Naive B cell (primary cell): ENCODE measurements around the gene CATSPERD. TPM values are rescaled to one million over a fixed set of nuclear protein-coding genes. Genes with fewer than 3 reads are reported as not detected.

ENCODE experiments used
- ATAC-seq, 2 donors: fragments of 150-1000 bp; cut with Tn5 transposase; 2 replicates each; pipeline ENCODE4 v1.10.0; 2021; ENCODE audit warnings: low read depth in 2 of 2, mild to moderate bottlenecking in 2 of 2, moderate library complexity in 2 of 2
- DNase-seq: peaks from one replicate; pipeline ENCODE4 v3.0.0; 2022
- H3K27ac Mint-ChIP-seq, 6 donors: one replicate each; pipeline ENCODE4 v1.8.0; 2020 to 2022; ENCODE audit warnings: mild to moderate bottlenecking in 6 of 6, mixed read lengths in 6 of 6, moderate library complexity in 5 of 6, inconsistent platforms in 2 of 6
- H3K27me3 Mint-ChIP-seq, 3 donors: one replicate each; pipeline ENCODE4 v1.8.0; 2021 to 2022; ENCODE audit warnings: mixed read lengths in 3 of 3, mild to moderate bottlenecking in 1 of 3
- H3K36me3 Mint-ChIP-seq, 2 donors: one replicate each; pipeline ENCODE4 v1.8.0; 2020 to 2022; ENCODE audit warnings: mixed read lengths in 2 of 2, inconsistent platforms in 1 of 2, mild to moderate bottlenecking in 1 of 2
- H3K4me1 Mint-ChIP-seq, 3 donors: one replicate each; pipeline ENCODE4 v1.8.0; 2020 to 2022; ENCODE audit warnings: mixed read lengths in 3 of 3, inconsistent platforms in 1 of 3, mild to moderate bottlenecking in 1 of 3, moderate library complexity in 1 of 3
- H3K4me3 Mint-ChIP-seq, 8 donors: one replicate each; pipeline ENCODE4 v1.8.0; 2020 to 2022; ENCODE audit warnings: mild to moderate bottlenecking in 8 of 8, mixed read lengths in 8 of 8, moderate library complexity in 8 of 8, inconsistent platforms in 2 of 8
- H3K9me3 Mint-ChIP-seq, 7 donors: one replicate each; pipeline ENCODE4 v1.8.0; 2020 to 2022; ENCODE audit warnings: mixed read lengths in 7 of 7, mild to moderate bottlenecking in 5 of 7, inconsistent platforms in 2 of 7, moderate library complexity in 1 of 7
- polyA plus RNA-seq, 6 donors: library from polyadenylated mRNA; unstranded; fragments of 300-500 nt; fragmentation: Illumina TruSeq; gene quantifications; one replicate each; pipeline ENCODE4 v1.2.3, GENCODE V29; 2021; ENCODE audit warnings: low read depth in 6 of 6

Gene CATSPERD
- polyA plus RNA-seq, 6 donors from 2014 or later = not detected

DNA sequence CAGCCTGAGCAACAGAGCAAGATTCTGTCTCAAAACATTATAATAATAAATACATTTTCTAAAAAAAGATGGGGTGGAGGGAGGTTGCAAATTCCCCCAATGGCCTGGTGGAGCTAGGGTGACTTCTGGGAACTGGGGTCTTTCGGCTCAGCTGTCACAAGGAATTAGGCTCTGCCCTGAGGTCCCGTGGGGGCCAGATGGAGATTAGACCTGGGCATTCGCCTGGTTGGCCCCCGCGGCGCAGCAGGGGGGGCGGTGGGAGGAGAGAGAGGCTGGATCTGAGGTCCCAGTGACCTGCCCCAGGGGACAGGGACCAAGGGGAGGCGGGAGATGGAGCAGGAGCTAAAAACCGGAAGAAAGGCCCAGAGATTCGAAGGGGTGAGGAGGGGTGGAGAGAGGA, 104.3 kb downstream of the CATSPERD start:
- peaks cover 3 to 24% (median 7%) of the 10 kb centered on the region in 3 donors for H3K27me3 Mint-ChIP-seq
- H3K9me3 Mint-ChIP-seq = peaks cover 0 to 4% (median 3%) of the 10 kb centered on the region in 7 donors
- no peaks in the 10 kb centered on the region for H3K36me3 Mint-ChIP-seq
- H3K27ac Mint-ChIP-seq = peak overlapping the region in 2 of 6 donors; percentile 56 to 69
- ATAC-seq = no peak
- no peak for DNase-seq
- H3K4me3 Mint-ChIP-seq = no peak overlapping the region
- H3K4me1 Mint-ChIP-seq = peaks cover 10 to 20% (median 14%) of the 10 kb centered on the region in 3 donors

DNA sequence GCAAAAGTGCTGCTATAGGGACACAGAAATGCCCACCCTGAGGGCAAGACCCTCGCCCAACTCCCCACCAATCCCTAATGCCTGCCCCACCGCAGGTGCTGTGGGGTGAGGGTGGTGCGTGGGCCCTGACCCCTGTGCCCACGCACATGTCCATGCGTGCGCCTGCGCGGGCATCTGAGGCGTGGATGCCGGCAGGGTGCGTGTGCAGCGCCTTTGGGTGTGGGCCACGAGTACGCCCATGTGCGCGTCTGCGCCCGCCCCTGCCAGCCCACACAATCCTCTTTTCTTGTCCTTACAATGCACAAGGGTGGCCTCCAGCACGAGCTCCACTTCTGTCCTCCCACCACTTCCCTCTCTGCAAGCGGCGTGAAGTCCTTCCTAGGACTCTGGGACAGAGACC, 104.7 kb downstream of the CATSPERD start:
- H3K4me3 Mint-ChIP-seq = no peak overlapping the region
- peaks cover 13 to 22% (median 16%) of the 10 kb centered on the region in 3 donors for H3K4me1 Mint-ChIP-seq
- no peaks in the 10 kb centered on the region for H3K36me3 Mint-ChIP-seq

DNA sequence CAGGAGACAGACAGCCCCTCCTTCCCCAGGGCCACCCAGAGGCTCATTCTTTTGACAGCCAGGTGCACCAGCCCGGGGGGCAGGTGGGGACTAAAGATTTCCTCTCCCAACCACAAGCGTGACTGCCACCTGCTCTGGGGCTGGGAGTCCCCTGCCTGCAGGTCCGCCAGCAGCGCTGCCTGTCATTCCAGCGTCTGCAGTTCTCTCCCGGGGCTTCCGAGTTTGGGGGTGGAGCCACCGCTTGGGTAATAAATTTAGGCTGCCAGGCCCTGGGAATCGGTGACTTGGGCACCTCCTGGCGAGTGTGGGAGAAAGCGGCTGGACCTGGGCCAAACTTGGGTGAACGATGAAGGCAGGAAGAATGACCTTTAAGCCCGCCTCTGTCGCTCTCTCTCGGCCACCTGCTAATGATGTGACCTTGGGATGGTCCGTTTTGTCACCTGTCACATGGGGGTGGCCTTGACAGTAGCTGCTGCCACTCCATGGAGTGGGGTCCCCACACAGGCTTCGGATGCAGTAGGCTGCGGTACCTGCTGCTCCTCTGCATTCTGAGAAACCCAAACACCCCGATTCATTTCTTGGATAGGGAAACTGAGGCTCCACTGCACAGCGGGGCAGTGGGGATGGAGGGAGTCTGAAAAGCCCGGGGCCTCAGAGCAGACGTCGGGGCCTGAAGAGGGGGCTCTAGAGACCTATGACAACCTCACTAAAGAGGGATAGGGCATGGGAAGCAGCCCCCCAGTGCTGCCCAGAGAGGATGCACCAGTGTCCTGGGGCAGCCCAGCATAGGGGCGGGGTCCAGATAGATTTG, 106.3 kb downstream of the CATSPERD start:
- H3K9me3 Mint-ChIP-seq = peaks cover 0 to 3% (median 0%) of the 10 kb centered on the region in 7 donors
- DNase-seq (peak; percentile 44), ATAC-seq (peak; percentile 26 to 39)
- H3K4me1 Mint-ChIP-seq = peaks cover 14 to 23% (median 18%) of the 10 kb centered on the region in 3 donors
- H3K27me3 Mint-ChIP-seq = peaks cover 0 to 22% (median 3%) of the 10 kb centered on the region in 3 donors
- peak overlapping the region; percentile 77 to 95 (median 79) for H3K4me3 Mint-ChIP-seq
- H3K36me3 Mint-ChIP-seq = no peaks in the 10 kb centered on the region
- peak overlapping the region in 5 of 6 donors; percentile 16 to 95 (median 75) for H3K27ac Mint-ChIP-seq

More for the DNA sequence above, 104.7 kb downstream of the CATSPERD start:
- peaks cover 3 to 25% (median 7%) of the 10 kb centered on the region in 3 donors for H3K27me3 Mint-ChIP-seq
- no peak for ATAC-seq
- no peak for DNase-seq
- no peak overlapping the region for H3K27ac Mint-ChIP-seq
- H3K9me3 Mint-ChIP-seq = peaks cover 0 to 4% (median 3%) of the 10 kb centered on the region in 7 donors

DNA sequence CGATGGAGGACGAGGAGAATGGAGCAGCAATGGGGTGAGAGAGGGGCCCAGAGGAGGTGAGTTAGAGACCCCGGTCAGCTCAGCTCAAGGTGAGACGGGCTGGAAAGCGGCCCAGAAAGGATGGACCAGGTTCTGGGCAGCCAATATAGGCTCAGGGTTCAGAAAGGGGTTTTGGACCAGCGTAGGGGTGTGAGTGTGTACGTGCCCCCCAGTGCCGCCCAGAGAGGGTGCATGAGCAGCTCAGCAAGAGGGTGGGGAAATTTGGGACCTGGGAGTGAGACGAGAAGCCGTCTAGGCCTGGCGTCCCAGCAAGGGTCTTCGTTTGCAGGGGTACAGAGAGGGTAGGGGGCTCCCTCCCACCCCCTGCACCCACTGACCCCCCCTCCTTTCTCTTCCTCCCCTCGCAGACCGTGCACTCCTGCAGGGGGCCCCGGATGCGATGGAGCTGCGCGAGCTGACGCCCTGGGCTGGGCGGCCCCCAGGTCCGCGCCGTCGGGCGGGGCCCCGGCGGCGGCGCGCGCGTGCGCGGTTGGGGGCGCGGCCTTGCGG, 107.0 kb downstream of the CATSPERD start:
- peaks cover 14 to 23% (median 18%) of the 10 kb centered on the region in 3 donors for H3K4me1 Mint-ChIP-seq
- peak overlapping the region; percentile 77 to 95 (median 79) for H3K4me3 Mint-ChIP-seq
- H3K9me3 Mint-ChIP-seq = peaks cover 0 to 3% (median 0%) of the 10 kb centered on the region in 7 donors
- peaks cover 3 to 27% (median 5%) of the 10 kb centered on the region in 3 donors for H3K27me3 Mint-ChIP-seq
- DNase-seq (no peak), ATAC-seq (no peak)
- H3K36me3 Mint-ChIP-seq = no peaks in the 10 kb centered on the region
- peak overlapping the region in 4 of 6 donors; percentile 34 to 95 (median 83) for H3K27ac Mint-ChIP-seq

DNA sequence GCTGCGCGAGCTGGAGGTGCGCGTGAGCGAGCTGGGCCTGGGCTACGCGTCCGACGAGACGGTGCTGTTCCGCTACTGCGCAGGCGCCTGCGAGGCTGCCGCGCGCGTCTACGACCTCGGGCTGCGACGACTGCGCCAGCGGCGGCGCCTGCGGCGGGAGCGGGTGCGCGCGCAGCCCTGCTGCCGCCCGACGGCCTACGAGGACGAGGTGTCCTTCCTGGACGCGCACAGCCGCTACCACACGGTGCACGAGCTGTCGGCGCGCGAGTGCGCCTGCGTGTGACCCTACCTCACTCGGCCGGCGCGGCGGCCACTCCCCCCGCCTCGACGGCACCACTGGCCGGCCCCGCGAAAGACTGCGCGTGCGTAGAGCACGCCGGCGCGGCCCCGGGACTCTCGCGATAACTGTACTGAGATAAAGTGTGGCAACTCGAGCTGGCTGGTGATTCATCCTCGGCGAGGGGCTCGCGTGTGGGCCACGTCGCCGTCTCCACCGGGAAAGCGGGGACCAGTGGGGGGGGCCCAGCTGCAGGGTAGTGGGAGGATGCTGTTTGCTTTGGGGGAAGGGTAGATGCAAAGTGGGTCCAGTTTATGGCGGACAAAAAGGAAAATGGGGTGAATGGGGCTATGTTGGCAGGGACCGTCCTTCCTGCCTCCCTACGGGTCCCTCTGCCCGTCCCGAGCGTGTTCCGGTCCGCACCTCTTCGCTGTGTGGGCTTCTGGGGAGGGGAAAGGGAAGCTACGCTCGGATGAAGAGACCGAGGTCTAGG, 107.6 kb downstream of the CATSPERD start:
- no peaks in the 10 kb centered on the region for H3K36me3 Mint-ChIP-seq
- H3K4me3 Mint-ChIP-seq = peak overlapping the region; percentile 88 to 94 (median 92)
- DNase-seq = peak; percentile 78
- H3K4me1 Mint-ChIP-seq = peaks cover 14 to 23% (median 18%) of the 10 kb centered on the region in 3 donors
- peaks cover 0 to 3% (median 0%) of the 10 kb centered on the region in 7 donors for H3K9me3 Mint-ChIP-seq
- peak overlapping the region; percentile 66 to 96 (median 90) for H3K27ac Mint-ChIP-seq
- peak; percentile 81 to 83 for ATAC-seq
- peaks cover 3 to 27% (median 8%) of the 10 kb centered on the region in 3 donors for H3K27me3 Mint-ChIP-seq

Other genes with a start within 250 kb of the CATSPERD start
- under 1 TPM in 3 of 6 donors, not detected in 3; 0.08 to 0.32 (median 0.12) TPM for gene TINCR, start 152.7 kb upstream of the CATSPERD start, polyA plus RNA-seq
- gene SAFB2, start 97.9 kb upstream of the CATSPERD start, polyA plus RNA-seq = 10 to 100 TPM; 19.9 to 56.0 (median 29.3) TPM
- 100 to 1,000 TPM in 1 of 6 donors, 10 to 100 TPM in 5; 18.3 to 119 (median 43.4) TPM for gene SAFB, start 97.6 kb upstream of the CATSPERD start, polyA plus RNA-seq
- 100 to 1,000 TPM in 2 of 6 donors, 10 to 100 TPM in 4; 74.0 to 101 (median 86.6) TPM for gene MICOS13, start 40.1 kb upstream of the CATSPERD start, polyA plus RNA-seq
- gene HSD11B1L, start 39.6 kb upstream of the CATSPERD start, polyA plus RNA-seq = 1 to 10 TPM; 1.1 to 6.5 (median 2.6) TPM
- 1,000 to 10,000 TPM; 1,207 to 2,143 (median 1,738) TPM for gene RPL36, start 30.3 kb upstream of the CATSPERD start, polyA plus RNA-seq
- gene LONP1, start 491 bp upstream of the CATSPERD start, polyA plus RNA-seq = 10 to 100 TPM; 16.7 to 40.6 (median 21.7) TPM
- gene PRR22, start 64.1 kb downstream of the CATSPERD start, polyA plus RNA-seq = under 1 TPM in 3 of 6 donors, not detected in 3; 0.25 to 0.28 (median 0.25) TPM
- 10 to 100 TPM; 27.1 to 45.2 (median 35.5) TPM for gene DUS3L, start 70.5 kb downstream of the CATSPERD start, polyA plus RNA-seq
- gene NRTN, start 84.4 kb downstream of the CATSPERD start, polyA plus RNA-seq = under 1 TPM in 2 of 6 donors, not detected in 4; 0.28 to 0.29 TPM
- not detected for gene FUT6, start 119.1 kb downstream of the CATSPERD start, polyA plus RNA-seq
- gene FUT3, start 130.8 kb downstream of the CATSPERD start, polyA plus RNA-seq = not detected
- under 1 TPM in 1 of 6 donors, not detected in 5; 0.30 TPM for gene FUT5, start 149.9 kb downstream of the CATSPERD start, polyA plus RNA-seq
- gene NDUFA11, start 183.2 kb downstream of the CATSPERD start, polyA plus RNA-seq = 100 to 1,000 TPM; 288 to 317 (median 302) TPM
- gene VMAC, start 184.2 kb downstream of the CATSPERD start, polyA plus RNA-seq = 1 to 10 TPM; 5.1 to 6.8 (median 5.9) TPM
- 1 to 10 TPM in 5 of 6 donors, not detected in 1; 1.1 to 4.4 (median 2.0) TPM for gene CAPS, start 193.6 kb downstream of the CATSPERD start, polyA plus RNA-seq